ENCODE measurements around the gene EGLN1. TPM values are rescaled to one million over a fixed set of nuclear protein-coding genes. Genes with fewer than 3 reads are reported as not detected.

EGLN1 gene
- total and polyA plus RNA-seq, 2 of the 8 experiments (the other 6 are each of a cell fraction or from before 2014, with no cell fraction given), result 4.0 to 6.4 TPM

GRCh38 chr1:231414260-231415016 lies 7.6 kb downstream of the EGLN1 start (continued):
- no peak for TF ChIP-seq USF2 (IDR thresholded peaks at IDR 0.05; ENCODE audit: low read length)
- no peak for TF ChIP-seq EZH2 (IDR thresholded peaks at IDR 0.05; ENCODE audit: low read depth, low read length, severe bottlenecking)

Data from H1 (cell line).